ENCODE data around the gene PRKAG2.

DNA sequence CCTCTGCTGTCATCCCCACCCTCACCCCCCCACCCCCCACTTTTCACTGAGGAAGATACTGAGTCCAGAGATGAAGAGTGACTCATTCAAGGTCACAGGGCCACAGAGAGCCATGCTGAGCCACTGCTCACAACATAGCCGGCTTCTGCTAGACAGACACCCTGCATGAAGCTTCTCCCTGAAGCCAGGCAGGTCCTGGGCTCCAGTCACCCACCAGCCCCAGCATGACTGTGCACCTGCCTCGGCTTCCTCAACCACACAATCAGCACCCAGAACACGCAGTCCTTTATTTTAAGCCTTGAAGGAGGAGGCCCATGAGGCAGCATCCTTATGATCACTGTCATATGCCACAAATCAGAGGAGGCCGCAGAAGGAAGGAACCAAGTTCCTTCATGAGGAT is 19.2 kb upstream of the PRKAG2 start:
- TF ChIP-seq CTCF (IDR thresholded peaks at IDR 0.05 in 8 of 11, conservative IDR thresholded peaks at IDR 0.05 in 3 of 11) (no peak), POLR2A (IDR thresholded peaks at IDR 0.05) (no peak), POLR2AphosphoS5 (IDR thresholded peaks at IDR 0.05) (no peak)
